ENCODE results near the gene SLC18A3. TPM values are rescaled to one million over a fixed set of nuclear protein-coding genes. Genes with fewer than 3 reads are reported as not detected.

Gene SLC18A3
- total RNA-seq, 1 experiment from 2014 or later = not detected

- no peak overlapping the region for H3K27ac ChIP-seq (ENCODE audit: insufficient read length, low read depth, low read length)
- H3K18ac ChIP-seq (ENCODE audit: insufficient read length, low read depth, low read length) = no peak overlapping the region
- no peak overlapping the region for H2AFZ ChIP-seq (ENCODE audit: low read length)
- H2BK20ac ChIP-seq (ENCODE audit: low read depth, low read length, poor library complexity, severe bottlenecking) = no peak overlapping the region
- no peak overlapping the region for H2BK15ac ChIP-seq (ENCODE audit: low read depth, low read length)
- H3K4me1 ChIP-seq (ENCODE audit: insufficient read depth, low read length) = no peaks in the 10 kb centered on the region
- no peaks in the 10 kb centered on the region for H3K23me2 ChIP-seq (ENCODE audit: insufficient read length, low read depth, low read length, poor library complexity, severe bottlenecking)
- H3K9me3 ChIP-seq (ENCODE audit: control insufficient read depth, low read depth, low read length) = no peaks in the 10 kb centered on the region
- H2AK5ac ChIP-seq (ENCODE audit: insufficient read length, low read length) = no peak overlapping the region
- H2BK5ac ChIP-seq (ENCODE audit: insufficient read length, low read length) = no peak overlapping the region
- no peak overlapping the region for H3T11ph ChIP-seq (ENCODE audit: low read length)
- TF ChIP-seq CTCF (conservative IDR thresholded peaks at IDR 0.05) = no peak
- no peak overlapping the region for H4K5ac ChIP-seq (ENCODE audit: insufficient read length, low read depth, low read length)
- Mint-ChIP-seq H3K4me3 (no peak overlapping the region), H3K27ac (no peak overlapping the region), H3K9me3 (peaks cover 13 to 19% of the 10 kb centered on the region in 2 experiments), H3K27me3 (ENCODE audit: low read depth) (peaks cover 76% of the 10 kb centered on the region), H3K4me1 (peaks cover 15 to 20% of the 10 kb centered on the region in 2 experiments), H3K36me3 (ENCODE audit: insufficient read depth in 1 of 3, low read depth in 3 of 3) (peaks cover 0 to 10% (median 8%) of the 10 kb centered on the region in 3 experiments; a peak in 5 of 7 replicates)
- no peak overlapping the region for H3K14ac ChIP-seq (ENCODE audit: insufficient read depth, low read length)
- no peaks in the 10 kb centered on the region for H4K20me1 ChIP-seq (ENCODE audit: control insufficient read depth, insufficient read depth, insufficient read length)
- no peak overlapping the region for H3K23ac ChIP-seq (ENCODE audit: insufficient read length, low read depth, low read length)
- no peak overlapping the region for H3K56ac ChIP-seq (ENCODE audit: insufficient read length, low read depth, low read length)
- H2BK12ac ChIP-seq (ENCODE audit: insufficient read length, low read depth, low read length) = no peak overlapping the region
- WGBS (ENCODE audit: extremely low coverage, insufficient read length, low lambda C conversion rate) = no CpG with 5 or more reads among the region's 9 CpGs
- H3K27me3 ChIP-seq (ENCODE audit: insufficient read depth, low read length) = no peaks in the 10 kb centered on the region; the same call in 1 of the 2 replicates
- no peak overlapping the region for H3K4ac ChIP-seq (ENCODE audit: low read depth, low read length)
- H2BK120ac ChIP-seq (ENCODE audit: low read depth, low read length, poor library complexity, severe bottlenecking) = no peak overlapping the region
- H3K79me1 ChIP-seq (ENCODE audit: insufficient read depth, low read depth, low read length, poor library complexity, severe bottlenecking) = no peaks in the 10 kb centered on the region
- H4K8ac ChIP-seq (replicated peaks; ENCODE audit: insufficient read length, low read depth, low read length) = no peak overlapping the region
- no peak overlapping the region for H3K4me2 ChIP-seq (ENCODE audit: insufficient read depth, insufficient read length, low read length)
- no peak for DNase-seq
- H3K79me2 ChIP-seq (ENCODE audit: insufficient read depth, low read length) = no peaks in the 10 kb centered on the region
- no peak overlapping the region for H3K9ac ChIP-seq (ENCODE audit: extremely low read depth, insufficient read length, low read length)
- H4K91ac ChIP-seq (ENCODE audit: insufficient read length, low read depth, low read length) = no peak overlapping the region
Measured at GRCh38 chr10:49656845-49657493, 46.9 kb downstream of the SLC18A3 start.

All from H9 (cell line).